Transverse colon (tissue), 4 donors: Measurements from ENCODE around the gene POU5F1. TPM values are rescaled to one million over a fixed set of nuclear protein-coding genes. Genes with fewer than 3 reads are reported as not detected.
A peak's percentile ranks its signal among the peaks of the same experiment; 100 is the strongest.

Source experiments
- DNase-seq: peaks from one replicate; pipeline ENCODE4 v3.0.0-alpha.2; 2019
- H3K27ac ChIP-seq, 4 donors: fragments of 200-600 bp; sonication (generic); 2 replicates each; pipeline ENCODE4 v1.5.1; 2016 to 2018; ENCODE audit warnings: inconsistent platforms in 4 of 4
- H3K27me3 ChIP-seq: fragments of 200-600 bp; sonication (generic); 2 replicates; pipeline ENCODE4 v1.5.1; 2017; ENCODE audit warnings: inconsistent platforms
- H3K36me3 ChIP-seq, 4 donors: fragments of 200-600 bp; sonication (generic); 2 replicates each; pipeline ENCODE4 v1.5.1; 2017 to 2019; ENCODE audit warnings: inconsistent platforms in 4 of 4
- H3K4me1 ChIP-seq, 4 donors: fragments of 200-600 bp; sonication (generic); 2 replicates each; pipeline ENCODE4 v1.5.1; 2017 to 2020; ENCODE audit warnings: inconsistent platforms in 4 of 4
- H3K4me3 ChIP-seq, 4 donors: fragments of 200-600 bp; sonication (generic); 1 replicate in 1 of 4; 2 replicates in 3 of 4; pipeline versions ENCODE4 v1.5.1 to v1.6.1; 2017 to 2019; ENCODE audit warnings: inconsistent platforms in 4 of 4
- H3K9me3 ChIP-seq, 2 donors: fragments of 200-600 bp; sonication (generic); 2 replicates each; pipeline ENCODE4 v1.5.1; 2017 to 2019; ENCODE audit warnings: inconsistent platforms in 2 of 2
- CTCF ChIP-seq, 5 experiments: fragments of 200-600 bp in 3 of 5; fragments of 450-650 bp in 2 of 5; sonication (generic) in 3 of 5; IDR thresholded peaks; 1 replicate in 2 of 5; 2 replicates in 3 of 5; pipeline ENCODE4 v1.5.1; 2016 to 2017; ENCODE audit warnings: antibody characterized with exemption in 5 of 5, inconsistent platforms in 3 of 5, mild to moderate bottlenecking in 2 of 5, moderate library complexity in 1 of 5
- EP300 ChIP-seq: sonication (generic); formaldehyde crosslinking; IDR thresholded peaks from one replicate; pipeline ENCODE4 v1.6.1; 2017; ENCODE audit warnings: antibody characterized with exemption, low read depth
- POLR2A ChIP-seq: fragments of 450-650 bp; IDR thresholded peaks from one replicate; pipeline ENCODE4 v1.6.1; 2016; ENCODE audit warnings: antibody characterized with exemption, mild to moderate bottlenecking, moderate library complexity
- POLR2AphosphoS5 ChIP-seq, 3 donors: sonication (generic); formaldehyde crosslinking; IDR thresholded peaks; one replicate each; pipeline ENCODE4 v1.6.1; 2016; ENCODE audit warnings: antibody characterized with exemption in 3 of 3
- WGBS, 2 donors: methylation state at CpG; one replicate each; pipeline ENCODE4 v1.1.5; 2018; ENCODE audit warnings: low coverage in 1 of 2; 5-methylcytosine and 5-hydroxymethylcytosine counted together
- in situ Hi-C, 4 donors: fragments of 200-750 bp; cut with MboI; loops; one replicate each; pipeline versions ENCODE4 v1.15.0 to v1.15.1; 2017; ENCODE audit warnings: low sequenced_read_pairs in 3 of 4, low pct_ligation_motif_present in 1 of 4, low pct_unique_long_range_greater_than_20kb in 1 of 4
- intact Hi-C: fragments of 100-400 bp; cut with DNase I; formaldehyde crosslinking; loops from one replicate; pipeline ENCODE4 v1.15.1; 2023; ENCODE audit warnings: low total_unique reads
- total RNA-seq, 4 donors: library from RNA; depleted of rRNA; stranded (reverse); fragments of >200 nt; gene quantifications; one replicate each; pipeline ENCODE4 v1.1.0, GENCODE V29; 2016

Gene POU5F1
- total RNA-seq, 4 donors from 2014 or later: 11.5 to 434 (median 29.2) TPM

- Histone ChIP-seq H3K36me3 (no peaks in the 10 kb centered on the region), H3K9me3 (no peaks in the 10 kb centered on the region), H3K27ac (no peak overlapping the region), H3K4me1 (peaks cover 11 to 20% (median 19%) of the 10 kb centered on the region in 4 donors), H3K27me3 (no peaks in the 10 kb centered on the region), H3K4me3 (no peak overlapping the region)
- intact Hi-C loops: no loop called here
- DNase-seq: no peak
- TF ChIP-seq POLR2AphosphoS5 (IDR thresholded peaks at IDR 0.05): no peak
- no peak for TF ChIP-seq EP300
- no peak for TF ChIP-seq CTCF (IDR thresholded peaks at IDR 0.05)
- no peak for TF ChIP-seq POLR2A
- WGBS, 2 donors: 70 to 92% methylated on average over 2 to 19 of the region's 19 CpGs
- in situ Hi-C loops: no loop called here
Observed at GRCh38 chr6:31161216-31162126, 9.0 kb downstream of the POU5F1 start.

GRCh38 chr6:31158863-31159855, 11.3 kb downstream of the POU5F1 start:
- in situ Hi-C loops: no loop called here
- H3K4me3 ChIP-seq: peak overlapping the region; percentile 56 to 71 (median 63)
- DNase-seq: no peak
- H3K4me1 ChIP-seq: peaks cover 11 to 20% (median 19%) of the 10 kb centered on the region in 4 donors
- H3K36me3 ChIP-seq: no peaks in the 10 kb centered on the region
- H3K27ac ChIP-seq: peak overlapping the region; percentile 75 to 90 (median 86)
- H3K9me3 ChIP-seq: no peaks in the 10 kb centered on the region
- no peaks in the 10 kb centered on the region for H3K27me3 ChIP-seq
- WGBS, 2 donors: 0 to 14% methylated on average over 4 to 35 of the region's 35 CpGs
- TF ChIP-seq POLR2AphosphoS5 (IDR thresholded peaks at IDR 0.05) (no peak), POLR2A (no peak), EP300 (no peak), CTCF (IDR thresholded peaks at IDR 0.05) (no peak)
- intact Hi-C loops: no loop called here

- peak within 1 kb of the TSS; percentile 56 to 71 (median 63) for H3K4me3 ChIP-seq
- peak; percentile 99 for DNase-seq
- peaks cover 11 to 20% (median 19%) of the 10 kb centered on the region in 4 donors for H3K4me1 ChIP-seq
- no peaks in the 10 kb centered on the region for H3K36me3 ChIP-seq
- in situ Hi-C loops (no loop called here), intact Hi-C loops (no loop called here)
- H3K27ac ChIP-seq: peak within 1 kb of the TSS; percentile 80 to 90 (median 86)
- peak; percentile 14 for TF ChIP-seq POLR2A
- no peak for TF ChIP-seq EP300
- no peak for TF ChIP-seq CTCF (IDR thresholded peaks at IDR 0.05)
- peak; percentile 32 to 53 (median 41) for TF ChIP-seq POLR2AphosphoS5 (IDR thresholded peaks at IDR 0.05)
- WGBS, 2 donors: 0% methylated on average over 54 of the region's 65 CpGs; no CpG with 5 or more reads in 1 of the 2 donors
- H3K27me3 ChIP-seq: no peaks in the 10 kb centered on the region
- no peaks in the 10 kb centered on the region for H3K9me3 ChIP-seq
Observed at GRCh38 chr6:31158140-31158862, 12.2 kb downstream of the POU5F1 start, which contains the start of gene TCF19. Gene TCF19 (plus strand): TSS chr6:31158589. CDS start chr6:31159470, 881 bp downstream.
